WTC11 (cell line): Measurements from ENCODE around the gene OSGEP.

Experiments used
- AFF4 ChIP-seq: sonication (generic); formaldehyde crosslinking; IDR thresholded peaks from 2 replicates; pipeline ENCODE4 v1.8.1; 2023; ENCODE audit warnings: mild to moderate bottlenecking, missing genetic modification reagents, borderline replicate concordance
- ATF2 ChIP-seq: sonication (generic); formaldehyde crosslinking; IDR thresholded peaks from 2 replicates; pipeline ENCODE4 v1.8.1; 2022; ENCODE audit warnings: low read depth, missing genetic modification reagents, borderline replicate concordance
- CTCF ChIP-seq: fragments of 200-600 bp; IDR thresholded peaks from 2 replicates; pipeline ENCODE4 v1.8.0; 2022; ENCODE audit warnings: antibody characterized with exemption
- IRF2 ChIP-seq: sonication (generic); formaldehyde crosslinking; IDR thresholded peaks from 2 replicates; pipeline ENCODE4 v1.8.0; 2022; ENCODE audit warnings: low read depth, missing genetic modification reagents, borderline replicate concordance
- RELA ChIP-seq: sonication (generic); formaldehyde crosslinking; IDR thresholded peaks from 2 replicates; pipeline ENCODE4 v1.8.1; 2022; ENCODE audit warnings: missing genetic modification reagents, mild to moderate bottlenecking, borderline replicate concordance

GRCh38 chr14:20489093-20489994 is 34.7 kb upstream of the OSGEP start:
- TF ChIP-seq IRF2 (no peak), RELA (no peak), CTCF (no peak), AFF4 (no peak), ATF2 (CRISPR knock-in tag) (no peak)
